ENCODE measurements around the gene SLC4A9.
"Not testable (repeated sequence)": the region's sequence is repeated elsewhere in the genome, so short reads cannot be mapped to it uniquely, and the experiment has no call there.

Gene SLC4A9

GRCh38 chr5:140327589-140327988 is 32.4 kb upstream of the SLC4A9 start:
- Mint-ChIP-seq H3K36me3 (ENCODE audit: low read depth) (no peaks in the 10 kb centered on the region), H3K4me1 (ENCODE audit: low read depth) (peaks cover 16% of the 10 kb centered on the region), H3K27me3 (peaks cover 3% of the 10 kb centered on the region), H3K27ac (no peak overlapping the region), H3K9me3 (no peaks in the 10 kb centered on the region), H3K4me3 (no peak overlapping the region)

- peaks cover 3% of the 10 kb centered on the region for H3K36me3 Mint-ChIP-seq (ENCODE audit: low read depth)
- H3K9me3 Mint-ChIP-seq, result no peaks in the 10 kb centered on the region
- H3K4me1 Mint-ChIP-seq (ENCODE audit: low read depth), result peaks cover 13% of the 10 kb centered on the region
- H3K4me3 Mint-ChIP-seq, result no peak overlapping the region
- H3K27ac Mint-ChIP-seq, result no peak overlapping the region
- peaks cover 3% of the 10 kb centered on the region for H3K27me3 Mint-ChIP-seq
These were observed 31.8 kb upstream of the SLC4A9 start for GRCh38 chr5:140328036-140328764.

DNA sequence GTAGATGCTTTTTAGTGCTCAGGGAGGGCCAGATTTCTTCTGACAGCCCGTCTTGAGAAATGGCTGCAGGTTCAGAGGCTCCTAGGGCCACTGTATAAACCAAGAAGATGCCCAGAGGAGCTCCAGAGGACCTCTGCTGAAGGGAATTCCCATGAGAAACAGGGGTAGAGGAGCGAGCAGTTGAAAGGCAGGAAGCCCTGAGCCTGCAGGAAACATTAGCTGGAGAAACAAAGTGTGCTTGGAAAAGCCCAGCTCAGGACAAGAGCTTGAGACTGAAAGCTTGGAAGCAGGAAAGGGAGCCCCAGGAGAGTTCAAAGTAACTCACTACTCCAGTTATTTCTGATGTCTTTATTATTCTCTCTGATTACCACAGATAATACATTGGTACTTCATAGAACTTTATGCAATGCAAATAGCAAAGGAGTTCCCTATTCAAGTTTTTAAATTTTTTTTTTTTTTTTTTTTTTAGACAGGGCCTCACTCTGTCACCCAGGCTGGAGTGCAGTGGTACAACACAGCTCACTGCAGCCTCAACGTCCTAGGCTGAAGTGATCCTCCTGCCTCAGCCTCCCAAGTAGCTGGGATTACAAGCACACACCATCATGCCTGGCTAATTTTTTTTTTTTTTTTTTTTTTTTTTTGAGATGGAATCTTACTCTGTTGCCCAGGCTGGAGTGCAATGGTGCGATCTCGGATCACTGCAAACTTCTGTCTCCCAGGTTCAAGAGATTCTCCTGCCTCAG is 30.1 kb upstream of the SLC4A9 start:
- H3K9me3 Mint-ChIP-seq, result no peaks in the 10 kb centered on the region
- H3K27ac Mint-ChIP-seq, result no peak overlapping the region
- H3K36me3 Mint-ChIP-seq (ENCODE audit: low read depth), result peaks cover 14% of the 10 kb centered on the region
- H3K4me3 Mint-ChIP-seq, result no peak overlapping the region
- H3K27me3 Mint-ChIP-seq, result peaks cover 3% of the 10 kb centered on the region
- peaks cover 4% of the 10 kb centered on the region for H3K4me1 Mint-ChIP-seq (ENCODE audit: low read depth)

- Mint-ChIP-seq H3K4me3 (no peak overlapping the region), H3K36me3 (ENCODE audit: low read depth) (peaks cover 14% of the 10 kb centered on the region), H3K27ac (no peak overlapping the region), H3K27me3 (peaks cover 3% of the 10 kb centered on the region), H3K4me1 (ENCODE audit: low read depth) (peaks cover 4% of the 10 kb centered on the region), H3K9me3 (no peaks in the 10 kb centered on the region)
These were observed 28.4 kb upstream of the SLC4A9 start for GRCh38 chr5:140331638-140332037.

- Mint-ChIP-seq H3K9me3 (no peaks in the 10 kb centered on the region), H3K27ac (no peak overlapping the region), H3K27me3 (no peaks in the 10 kb centered on the region), H3K4me1 (ENCODE audit: low read depth) (peaks cover 15% of the 10 kb centered on the region), H3K4me3 (no peak overlapping the region), H3K36me3 (ENCODE audit: low read depth) (peaks cover 18% of the 10 kb centered on the region)
These were observed 23.6 kb upstream of the SLC4A9 start for GRCh38 chr5:140336388-140336787.

DNA sequence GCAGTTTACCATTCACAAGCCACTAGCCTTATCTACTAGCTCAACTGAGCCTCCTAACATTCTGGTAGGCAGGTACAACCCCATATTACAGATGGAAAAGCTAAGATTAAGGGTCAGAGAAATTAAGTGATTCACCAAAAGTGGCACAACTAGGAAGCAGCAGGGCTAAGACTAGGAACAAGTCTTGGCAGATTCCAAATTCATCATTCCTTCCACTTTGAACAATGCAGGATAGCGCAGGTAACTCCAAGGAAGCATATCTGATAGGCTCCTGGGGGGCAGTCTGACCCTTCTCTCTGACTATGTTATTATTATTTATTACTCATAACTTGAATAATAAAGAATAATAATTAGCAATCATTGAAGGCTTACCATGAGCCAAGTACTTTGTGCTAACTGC is 22.1 kb upstream of the SLC4A9 start:
- peaks cover 30% of the 10 kb centered on the region for H3K4me1 Mint-ChIP-seq (ENCODE audit: low read depth)
- peaks cover 22% of the 10 kb centered on the region for H3K36me3 Mint-ChIP-seq (ENCODE audit: low read depth)
- H3K9me3 Mint-ChIP-seq, result no peaks in the 10 kb centered on the region
- no peak overlapping the region for H3K4me3 Mint-ChIP-seq
- H3K27ac Mint-ChIP-seq, result no peak overlapping the region
- no peaks in the 10 kb centered on the region for H3K27me3 Mint-ChIP-seq

- Mint-ChIP-seq H3K4me3 (no peak overlapping the region), H3K27me3 (no peaks in the 10 kb centered on the region), H3K27ac (no peak overlapping the region), H3K36me3 (ENCODE audit: low read depth) (peaks cover 18% of the 10 kb centered on the region), H3K9me3 (no peaks in the 10 kb centered on the region), H3K4me1 (ENCODE audit: low read depth) (peaks cover 34% of the 10 kb centered on the region)
These were observed 21.7 kb upstream of the SLC4A9 start for GRCh38 chr5:140338336-140338735.

GRCh38 chr5:140338908-140339307 is 21.1 kb upstream of the SLC4A9 start:
- H3K9me3 Mint-ChIP-seq, result no peaks in the 10 kb centered on the region
- no peaks in the 10 kb centered on the region for H3K27me3 Mint-ChIP-seq
- no peak overlapping the region for H3K27ac Mint-ChIP-seq
- peaks cover 13% of the 10 kb centered on the region for H3K36me3 Mint-ChIP-seq (ENCODE audit: low read depth)
- no peak overlapping the region for H3K4me3 Mint-ChIP-seq
- peaks cover 40% of the 10 kb centered on the region for H3K4me1 Mint-ChIP-seq (ENCODE audit: low read depth)

GRCh38 chr5:140339636-140340035 is 20.4 kb upstream of the SLC4A9 start:
- Mint-ChIP-seq H3K36me3 (ENCODE audit: low read depth) (peaks cover 12% of the 10 kb centered on the region), H3K27ac (no peak overlapping the region), H3K27me3 (no peaks in the 10 kb centered on the region), H3K4me3 (no peak overlapping the region), H3K9me3 (no peaks in the 10 kb centered on the region), H3K4me1 (ENCODE audit: low read depth) (peaks cover 47% of the 10 kb centered on the region)

DNA sequence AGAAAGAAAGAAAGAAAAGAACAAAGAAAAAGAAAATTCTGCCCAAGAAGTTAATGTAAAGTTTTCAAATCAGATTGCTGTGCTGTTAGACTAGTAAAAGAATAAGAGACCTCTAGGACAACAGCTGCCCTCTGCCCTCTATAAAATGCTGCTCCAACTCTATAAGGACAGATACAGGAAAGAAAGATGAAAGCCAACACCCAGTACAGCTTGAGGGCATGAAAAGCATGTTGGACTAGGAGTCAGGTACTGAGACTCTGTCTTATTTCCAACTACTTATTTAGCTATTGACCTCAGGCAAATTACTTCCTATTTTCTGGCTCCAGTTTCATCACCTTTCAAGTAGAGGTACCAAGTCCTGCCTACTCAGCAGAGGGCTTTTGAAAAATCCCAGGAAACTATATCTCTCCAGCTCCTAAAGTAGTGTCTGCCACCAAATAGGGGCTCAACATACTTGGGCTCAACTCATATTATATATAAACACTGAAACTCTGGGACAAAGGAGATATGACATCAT is 19.3 kb upstream of the SLC4A9 start:
- H3K27ac Mint-ChIP-seq, result no peak overlapping the region
- H3K27me3 Mint-ChIP-seq, result no peaks in the 10 kb centered on the region
- peaks cover 12% of the 10 kb centered on the region for H3K36me3 Mint-ChIP-seq (ENCODE audit: low read depth)
- H3K9me3 Mint-ChIP-seq, result no peaks in the 10 kb centered on the region
- peaks cover 54% of the 10 kb centered on the region for H3K4me1 Mint-ChIP-seq (ENCODE audit: low read depth)
- no peak overlapping the region for H3K4me3 Mint-ChIP-seq

DNA sequence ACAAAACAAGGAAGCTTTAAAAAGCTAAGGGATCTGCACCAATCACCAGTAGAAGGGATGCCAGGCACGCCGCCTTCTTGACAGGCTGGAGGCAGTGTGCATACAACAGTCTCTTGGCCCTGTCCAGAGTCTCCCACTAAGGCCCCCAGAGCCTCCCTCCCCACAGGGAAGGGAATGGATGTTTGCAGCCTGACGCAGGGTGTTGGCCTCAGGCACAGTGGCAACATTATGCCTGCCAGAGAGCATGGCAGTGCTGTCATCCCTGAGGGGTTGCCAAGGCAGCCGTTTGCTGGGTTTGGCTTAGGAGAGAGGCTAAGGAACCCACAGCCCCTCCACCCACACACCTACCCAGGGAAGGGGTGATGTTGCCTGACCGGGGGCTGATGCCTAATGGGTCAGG is 18.4 kb upstream of the SLC4A9 start:
- H3K27ac Mint-ChIP-seq, result peak overlapping the region; percentile 96
- H3K36me3 Mint-ChIP-seq (ENCODE audit: low read depth), result peaks cover 12% of the 10 kb centered on the region
- no peaks in the 10 kb centered on the region for H3K27me3 Mint-ChIP-seq
- H3K4me1 Mint-ChIP-seq (ENCODE audit: low read depth), result peaks cover 56% of the 10 kb centered on the region
- peak overlapping the region; percentile 84 for H3K4me3 Mint-ChIP-seq
- no peaks in the 10 kb centered on the region for H3K9me3 Mint-ChIP-seq

DNA sequence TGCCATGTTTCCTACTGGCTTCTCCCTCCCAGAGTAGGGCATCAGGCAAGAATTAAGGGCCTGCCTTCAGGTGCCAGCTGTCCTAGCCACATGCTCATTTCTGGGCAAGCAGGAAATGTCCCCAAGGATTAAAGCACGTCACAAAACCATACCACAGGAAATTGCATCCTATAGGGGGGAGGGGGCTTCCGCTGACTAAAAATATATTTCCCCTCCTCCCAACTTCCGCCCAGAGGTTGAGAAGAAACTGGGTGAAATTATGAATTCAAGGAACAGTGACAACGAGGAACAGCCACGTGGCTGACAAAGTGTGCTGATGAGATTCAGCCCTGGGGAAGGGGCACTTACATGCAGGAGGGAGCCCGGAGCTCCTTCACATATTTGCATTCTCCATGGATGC is 17.7 kb upstream of the SLC4A9 start:
- peaks cover 63% of the 10 kb centered on the region for H3K4me1 Mint-ChIP-seq (ENCODE audit: low read depth)
- H3K27me3 Mint-ChIP-seq, result peaks cover 2% of the 10 kb centered on the region
- H3K36me3 Mint-ChIP-seq (ENCODE audit: low read depth), result peaks cover 12% of the 10 kb centered on the region
- no peaks in the 10 kb centered on the region for H3K9me3 Mint-ChIP-seq
- H3K27ac Mint-ChIP-seq, result peak overlapping the region; percentile 96
- peak overlapping the region; percentile 84 for H3K4me3 Mint-ChIP-seq

GRCh38 chr5:140342896-140343295 is 17.1 kb upstream of the SLC4A9 start:
- Mint-ChIP-seq H3K27ac (peak overlapping the region; percentile 96), H3K4me3 (peak overlapping the region; percentile 84), H3K36me3 (ENCODE audit: low read depth) (peaks cover 12% of the 10 kb centered on the region), H3K9me3 (no peaks in the 10 kb centered on the region), H3K27me3 (peaks cover 5% of the 10 kb centered on the region), H3K4me1 (ENCODE audit: low read depth) (peaks cover 64% of the 10 kb centered on the region)

DNA sequence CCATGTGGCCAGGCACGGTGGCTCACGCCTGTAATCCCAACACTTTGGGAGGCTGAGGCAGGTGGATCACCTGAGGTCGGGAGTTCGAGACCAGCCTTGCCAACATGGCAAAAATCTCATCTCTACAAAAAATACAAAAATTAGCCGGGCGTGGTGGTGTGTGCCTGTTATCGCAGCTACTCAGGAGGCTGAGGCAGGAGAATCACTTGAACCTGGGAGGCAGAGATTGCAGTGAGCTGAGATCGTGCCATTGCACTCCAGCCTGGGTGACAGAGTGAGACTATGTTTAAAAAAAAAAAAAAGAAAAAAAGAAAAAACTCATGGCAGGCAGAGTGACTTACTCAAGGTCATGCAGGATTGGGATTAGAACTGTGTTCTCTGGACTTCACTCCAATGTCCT is 16.1 kb upstream of the SLC4A9 start:
- H3K27ac Mint-ChIP-seq, H3K27me3 Mint-ChIP-seq, H3K9me3 Mint-ChIP-seq: not testable (repeated sequence)
- Mint-ChIP-seq H3K36me3 (ENCODE audit: low read depth) (peaks cover 12% of the 10 kb centered on the region), H3K4me1 (ENCODE audit: low read depth) (peaks cover 64% of the 10 kb centered on the region), H3K4me3 (peak overlapping the region; percentile 81)

GRCh38 chr5:140344683-140345423 is 15.1 kb upstream of the SLC4A9 start:
- H3K4me1 Mint-ChIP-seq (ENCODE audit: low read depth), result peaks cover 64% of the 10 kb centered on the region
- H3K36me3 Mint-ChIP-seq (ENCODE audit: low read depth), result peaks cover 12% of the 10 kb centered on the region
- no peaks in the 10 kb centered on the region for H3K9me3 Mint-ChIP-seq
- H3K27me3 Mint-ChIP-seq, result peaks cover 5% of the 10 kb centered on the region
- peak overlapping the region; percentile 81 for H3K4me3 Mint-ChIP-seq
- H3K27ac Mint-ChIP-seq, result no peak overlapping the region
